Brain microvascular endothelial cell (primary cell): Measurements from ENCODE around the gene SRCIN1.

Experiments
- DNase-seq: peaks from one replicate; pipeline ENCODE4 v3.0.0-alpha.2; 2020
- H3K27ac ChIP-seq: fragments of 250-450 bp; sonication (Bioruptor Pico); 2 replicates; pipeline ENCODE4 v1.5.1; 2020; ENCODE audit warnings: mild to moderate bottlenecking, moderate library complexity
- H3K27me3 ChIP-seq: fragments of 250-450 bp; sonication (Bioruptor Pico); replicated peaks from 2 replicates; pipeline ENCODE4 v1.5.1; 2020; ENCODE audit warnings: mild to moderate bottlenecking
- H3K36me3 ChIP-seq: fragments of 250-450 bp; sonication (Bioruptor Pico); replicated peaks from 2 replicates; pipeline ENCODE4 v1.5.1; 2020; ENCODE audit warnings: mild to moderate bottlenecking
- H3K4me3 ChIP-seq: 2 replicates; pipeline ENCODE4 v1.5.1; 2011; ENCODE audit warnings: low read depth, mild to moderate bottlenecking, control low read depth, low read length, moderate library complexity
- CTCF ChIP-seq: IDR thresholded peaks from 2 replicates; pipeline ENCODE4 v1.5.1; 2011; ENCODE audit warnings: low read depth, mild to moderate bottlenecking, moderate library complexity, low read length, control low read depth, inconsistent platforms; ENCODE audit errors: missing control alignments
- in situ Hi-C: cut with HindIII; loops from 2 replicates; pipeline ENCODE4 v1.10.0; 2017; ENCODE audit warnings: low sequenced_read_pairs, low pct_ligation_motif_present

SRCIN1 gene

GRCh38 chr17:38563362-38564253 is 42.1 kb downstream of the SRCIN1 start:
- no peak for TF ChIP-seq CTCF
- Histone ChIP-seq H3K4me3 (no peak overlapping the region), H3K36me3 (no peaks in the 10 kb centered on the region), H3K27ac (no peak overlapping the region), H3K27me3 (peaks cover 91% of the 10 kb centered on the region)
- in situ Hi-C loops, result no loop called here
- no peak for DNase-seq

- Histone ChIP-seq H3K36me3 (no peaks in the 10 kb centered on the region), H3K27ac (no peak overlapping the region), H3K4me3 (no peak overlapping the region), H3K27me3 (peaks cover 88% of the 10 kb centered on the region)
- in situ Hi-C loops, result no loop called here
- no peak for TF ChIP-seq CTCF
- DNase-seq, result no peak
Measured at GRCh38 chr17:38562903-38563302, 42.8 kb downstream of the SRCIN1 start.

- in situ Hi-C loops, result no loop called here
- no peaks in the 10 kb centered on the region for H3K36me3 ChIP-seq
- no peak overlapping the region for H3K4me3 ChIP-seq
- peaks cover 82% of the 10 kb centered on the region for H3K27me3 ChIP-seq
- no peak for TF ChIP-seq CTCF
- no peak overlapping the region for H3K27ac ChIP-seq
- no peak for DNase-seq
Measured at GRCh38 chr17:38562215-38562569, 43.6 kb downstream of the SRCIN1 start.

GRCh38 chr17:38561416-38562214 is 44.1 kb downstream of the SRCIN1 start:
- H3K27me3 ChIP-seq, result peaks cover 77% of the 10 kb centered on the region
- H3K4me3 ChIP-seq, result no peak overlapping the region
- in situ Hi-C loops, result no loop called here
- TF ChIP-seq CTCF, result no peak
- no peaks in the 10 kb centered on the region for H3K36me3 ChIP-seq
- DNase-seq, result no peak
- no peak overlapping the region for H3K27ac ChIP-seq

GRCh38 chr17:38560503-38561318 is 45.0 kb downstream of the SRCIN1 start:
- peak; percentile 11 for DNase-seq
- Histone ChIP-seq H3K27ac (no peak overlapping the region), H3K4me3 (no peak overlapping the region), H3K36me3 (no peaks in the 10 kb centered on the region), H3K27me3 (peaks cover 68% of the 10 kb centered on the region)
- TF ChIP-seq CTCF, result no peak
- in situ Hi-C loops, result no loop called here
